NT2/D1 (cell line): ENCODE measurements around the gene GPX7.

Experiments used
- DNase-seq: peaks from one replicate; pipeline ENCODE4 v3.0.0-alpha.2; 2011; ENCODE audit warnings: low read depth, low spot score
- H3K27me3 ChIP-seq: 2 replicates; pipeline ENCODE4 v1.6.0; 2011; ENCODE audit warnings: mild to moderate bottlenecking; ENCODE audit not compliant: insufficient read length, insufficient read depth
- H3K36me3 ChIP-seq: 2 replicates; pipeline ENCODE4 v1.6.1; 2011; ENCODE audit warnings: mild to moderate bottlenecking, low read length, mixed read lengths; ENCODE audit not compliant: insufficient read depth, insufficient read length
- H3K4me1 ChIP-seq: 2 replicates; pipeline ENCODE4 v1.5.1; 2011; ENCODE audit not compliant: insufficient read depth, insufficient read length
- H3K4me3 ChIP-seq: 2 replicates; pipeline ENCODE4 v1.5.1; 2011; ENCODE audit warnings: low read depth; ENCODE audit not compliant: insufficient read length
- H3K9ac ChIP-seq: 2 replicates; pipeline ENCODE4 v1.6.0; 2011; ENCODE audit warnings: low read depth; ENCODE audit not compliant: insufficient read length
- H3K9me3 ChIP-seq: 2 replicates; pipeline ENCODE4 v1.5.1; 2011; ENCODE audit warnings: mild to moderate bottlenecking, low read length; ENCODE audit not compliant: insufficient read depth
- SUZ12 ChIP-seq: IDR thresholded peaks from 2 replicates; pipeline ENCODE4 v1.6.1; 2011; ENCODE audit not compliant: insufficient read length, insufficient read depth; ENCODE audit errors: extremely low read depth
- YY1 ChIP-seq: IDR thresholded peaks from 2 replicates; pipeline ENCODE4 v1.6.1; 2011; ENCODE audit not compliant: insufficient read length, insufficient read depth
- ZNF274 ChIP-seq: IDR thresholded peaks from 2 replicates; pipeline ENCODE4 v1.6.1; 2011; ENCODE audit warnings: mild to moderate bottlenecking, low read depth, low read length

The GPX7 gene

GRCh38 chr1:52629325-52629643, 27.1 kb downstream of the GPX7 start:
- Histone ChIP-seq H3K4me1 (peaks cover 16% of the 10 kb centered on the region), H3K36me3 (no peaks in the 10 kb centered on the region), H3K9ac (no peak overlapping the region), H3K27me3 (peaks cover 30% of the 10 kb centered on the region), H3K4me3 (no peak overlapping the region), H3K9me3 (no peaks in the 10 kb centered on the region)
- DNase-seq: no peak
- TF ChIP-seq ZNF274 (no peak), YY1 (no peak), SUZ12 (no peak)

DNA sequence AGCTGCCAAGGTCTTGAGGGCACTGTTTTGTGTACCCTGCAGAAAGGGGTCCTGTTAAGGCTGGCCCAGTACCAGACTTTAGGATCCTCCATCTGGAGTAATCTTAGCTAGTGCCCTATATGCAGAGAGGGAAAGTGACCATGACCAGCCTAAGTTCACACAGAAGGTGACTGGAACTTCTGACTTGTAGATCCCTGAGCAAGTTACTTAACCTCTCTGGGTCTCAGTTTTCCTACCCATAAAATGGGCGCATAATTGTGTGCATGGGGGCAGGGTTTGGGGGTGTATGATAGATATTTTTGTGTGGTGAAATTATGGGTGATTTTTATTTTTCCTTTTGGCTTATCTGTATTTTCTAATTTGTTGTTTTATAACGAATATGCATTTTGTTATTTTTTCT, 27.5 kb downstream of the GPX7 start:
- Histone ChIP-seq H3K27me3 (peaks cover 33% of the 10 kb centered on the region), H3K4me3 (no peak overlapping the region), H3K4me1 (peaks cover 16% of the 10 kb centered on the region), H3K36me3 (no peaks in the 10 kb centered on the region), H3K9ac (no peak overlapping the region), H3K9me3 (no peaks in the 10 kb centered on the region)
- TF ChIP-seq SUZ12: no peak
- TF ChIP-seq ZNF274: no peak
- TF ChIP-seq YY1: no peak
- DNase-seq: no peak

DNA sequence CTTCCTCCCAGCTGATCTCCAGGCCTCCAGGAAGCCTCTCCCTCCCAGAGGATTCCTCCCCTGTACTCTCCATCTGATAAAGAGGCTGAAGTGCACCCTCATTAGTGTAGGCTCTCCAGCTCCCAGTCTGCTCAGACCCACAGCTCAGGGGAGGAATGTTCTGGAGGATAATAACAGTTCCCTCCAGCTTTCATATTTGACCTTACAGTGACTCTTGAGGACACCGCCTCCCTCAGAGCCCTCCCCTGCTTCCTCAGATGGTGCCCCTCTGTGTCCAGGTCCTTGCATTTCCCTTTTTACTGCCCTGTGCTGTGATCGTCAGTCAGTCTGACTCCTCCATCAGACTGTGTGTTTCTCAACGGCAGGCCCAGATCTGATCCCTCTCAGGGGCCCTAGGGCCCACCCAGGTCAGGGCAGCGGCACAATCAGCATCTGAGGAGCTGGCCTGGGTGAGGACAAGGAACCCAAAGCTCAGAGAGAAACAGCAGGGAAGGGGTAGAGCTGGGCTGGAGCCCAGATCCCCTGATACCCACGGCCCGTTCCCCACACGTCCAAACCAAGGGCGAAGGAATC, 29.7 kb downstream of the GPX7 start:
- Histone ChIP-seq H3K9ac (peak overlapping the region; percentile 68), H3K9me3 (no peaks in the 10 kb centered on the region), H3K4me1 (peaks cover 16% of the 10 kb centered on the region), H3K4me3 (no peak overlapping the region), H3K36me3 (no peaks in the 10 kb centered on the region), H3K27me3 (peaks cover 36% of the 10 kb centered on the region)
- no peak for DNase-seq
- no peak for TF ChIP-seq YY1
- no peak for TF ChIP-seq SUZ12
- no peak for TF ChIP-seq ZNF274

- no peak for DNase-seq
- H3K9ac ChIP-seq: peak within 1 kb of the TSS; percentile 75
- peaks cover 36% of the 10 kb centered on the region for H3K27me3 ChIP-seq
- no peaks in the 10 kb centered on the region for H3K9me3 ChIP-seq
- TF ChIP-seq YY1: no peak
- no peak for TF ChIP-seq SUZ12
- no peak for TF ChIP-seq ZNF274
- H3K4me1 ChIP-seq: peaks cover 20% of the 10 kb centered on the region
- peak within 1 kb of the TSS; percentile 40 for H3K4me3 ChIP-seq
- no peaks in the 10 kb centered on the region for H3K36me3 ChIP-seq
These were observed 30.6 kb downstream of the GPX7 start, which contains the start of gene SHISAL2A for GRCh38 chr1:52632732-52633290. SHISAL2A (plus strand) TSS chr1:52633168; CDS start chr1:52633494, 326 bp downstream.

DNA sequence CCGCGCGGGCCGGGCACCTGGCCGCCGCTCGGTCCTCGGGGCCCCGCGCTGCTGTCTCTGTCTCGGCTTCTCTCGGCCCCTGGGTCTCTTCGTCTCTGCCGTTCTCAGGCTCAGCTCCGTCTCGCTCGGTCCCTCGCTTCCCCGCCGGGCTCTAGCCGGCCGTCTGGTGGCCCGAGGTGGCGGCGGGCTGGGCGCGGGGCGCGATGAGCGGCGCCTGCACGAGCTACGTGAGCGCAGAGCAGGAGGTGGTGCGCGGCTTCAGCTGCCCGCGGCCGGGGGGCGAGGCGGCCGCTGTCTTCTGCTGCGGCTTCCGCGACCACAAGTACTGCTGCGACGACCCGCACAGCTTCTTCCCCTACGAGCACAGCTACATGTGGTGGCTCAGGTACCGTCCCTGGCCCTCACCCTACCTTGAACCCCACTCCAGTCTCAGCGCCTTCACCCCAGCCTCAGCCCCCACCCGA, 31.2 kb downstream of the GPX7 start:
- no peaks in the 10 kb centered on the region for H3K36me3 ChIP-seq
- no peak for DNase-seq
- peak overlapping the region; percentile 40 for H3K4me3 ChIP-seq
- peaks cover 20% of the 10 kb centered on the region for H3K4me1 ChIP-seq
- peaks cover 36% of the 10 kb centered on the region for H3K27me3 ChIP-seq
- H3K9me3 ChIP-seq: no peaks in the 10 kb centered on the region
- TF ChIP-seq YY1 (no peak), SUZ12 (no peak), ZNF274 (no peak)
- H3K9ac ChIP-seq: peak overlapping the region; percentile 75

- H3K9me3 ChIP-seq: no peaks in the 10 kb centered on the region
- no peaks in the 10 kb centered on the region for H3K36me3 ChIP-seq
- no peak for DNase-seq
- H3K4me3 ChIP-seq: no peak overlapping the region
- H3K27me3 ChIP-seq: peaks cover 36% of the 10 kb centered on the region
- TF ChIP-seq YY1: no peak
- no peak for TF ChIP-seq SUZ12
- no peak for TF ChIP-seq ZNF274
- peaks cover 18% of the 10 kb centered on the region for H3K4me1 ChIP-seq
- no peak overlapping the region for H3K9ac ChIP-seq
These were observed 31.9 kb downstream of the GPX7 start for GRCh38 chr1:52634111-52634510.

GRCh38 chr1:52635321-52636089, 33.3 kb downstream of the GPX7 start:
- no peak overlapping the region for H3K9ac ChIP-seq
- TF ChIP-seq SUZ12 (no peak), YY1 (no peak), ZNF274 (no peak)
- peaks cover 13% of the 10 kb centered on the region for H3K4me1 ChIP-seq
- no peak for DNase-seq
- H3K36me3 ChIP-seq: no peaks in the 10 kb centered on the region
- H3K27me3 ChIP-seq: peaks cover 36% of the 10 kb centered on the region
- H3K4me3 ChIP-seq: no peak overlapping the region
- H3K9me3 ChIP-seq: no peaks in the 10 kb centered on the region
